Stimulated activated naive B cell treated with anti-CD40 and anti-IgM and Interleukin-4, amounts not matched to agents 10 μg/mL and 1 μg/mL and 100 μg/mL, for 72 hours (primary cell): ENCODE measurements around the gene GORASP2.

Experiments used
- ATAC-seq, 2 donors: fragments of 150-1000 bp; cut with Tn5 transposase; replicated peaks; 2 replicates each; pipeline ENCODE4 v1.10.0; 2021; ENCODE audit warnings: moderate library complexity in 1 of 2
- DNase-seq: peaks from one replicate; pipeline ENCODE4 v3.0.0; 2021
- H3K27ac Mint-ChIP-seq: one replicate; pipeline ENCODE4 v1.8.0; 2022; ENCODE audit warnings: mild to moderate bottlenecking, mixed read lengths
- H3K27me3 Mint-ChIP-seq, 2 donors: one replicate each; pipeline ENCODE4 v1.8.0; 2022; ENCODE audit warnings: mixed read lengths in 2 of 2
- H3K36me3 Mint-ChIP-seq, 2 donors: one replicate each; pipeline ENCODE4 v1.8.0; 2022; ENCODE audit warnings: mixed read lengths in 2 of 2, mild to moderate bottlenecking in 1 of 2
- H3K4me1 Mint-ChIP-seq, 2 donors: one replicate each; pipeline ENCODE4 v1.8.0; 2022; ENCODE audit warnings: mixed read lengths in 2 of 2, mild to moderate bottlenecking in 1 of 2
- H3K4me3 Mint-ChIP-seq, 2 donors: one replicate each; pipeline ENCODE4 v1.8.0; 2022; ENCODE audit warnings: mild to moderate bottlenecking in 2 of 2, mixed read lengths in 2 of 2, moderate library complexity in 1 of 2
- H3K9me3 Mint-ChIP-seq, 2 donors: one replicate each; pipeline ENCODE4 v1.8.0; 2022; ENCODE audit warnings: mixed read lengths in 2 of 2, mild to moderate bottlenecking in 1 of 2

The GORASP2 gene

DNA sequence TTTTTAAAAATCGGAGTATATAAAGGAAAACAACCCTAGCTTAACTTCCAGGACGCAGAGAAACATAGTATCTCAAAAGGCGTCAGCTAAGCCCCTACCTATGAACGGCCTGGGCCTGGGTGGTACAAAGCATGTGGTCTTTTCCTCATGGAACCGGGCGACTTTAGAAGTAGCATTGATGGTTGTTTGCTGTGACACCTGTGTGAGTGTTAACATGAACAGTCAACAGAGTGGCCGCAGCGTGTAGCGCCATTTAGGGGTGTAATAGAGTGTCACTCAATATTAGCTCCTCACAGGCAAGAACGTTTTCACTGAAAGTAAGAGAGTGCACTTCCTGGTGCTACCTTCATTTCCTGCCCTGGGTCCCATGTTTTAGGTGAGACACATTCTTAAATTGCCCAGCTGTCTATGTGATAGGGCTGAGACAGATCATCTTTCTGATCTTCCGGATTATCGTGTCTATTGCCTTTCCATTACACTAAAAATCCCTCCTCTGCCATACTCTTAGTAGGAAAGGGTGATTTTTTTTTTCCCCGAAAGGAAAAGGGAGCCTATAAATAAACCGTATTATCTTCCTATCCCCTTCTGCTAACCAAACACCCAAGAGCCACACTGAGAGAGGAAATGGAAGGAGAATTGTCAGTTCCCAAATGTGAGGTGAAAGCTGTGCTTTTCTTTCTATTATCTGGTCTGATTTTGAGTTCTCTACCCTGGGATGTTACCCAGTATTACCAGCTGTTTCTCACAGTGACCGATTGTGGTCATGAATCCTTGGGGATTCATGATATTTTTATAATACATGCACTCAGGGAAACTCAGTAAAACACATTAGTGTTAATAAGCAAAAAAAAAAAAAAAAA is 1.3 kb downstream of the GORASP2 start:
- Mint-ChIP-seq H3K27me3 (no peaks in the 10 kb centered on the region), H3K27ac (peak overlapping the region; percentile 98), H3K4me3 (peak overlapping the region; percentile 92 to 93), H3K9me3 (peaks cover 0 to 2% of the 10 kb centered on the region in 2 donors), H3K4me1 (peaks cover 17 to 36% of the 10 kb centered on the region in 2 donors), H3K36me3 (peaks cover 4 to 9% of the 10 kb centered on the region in 2 donors)
- DNase-seq: peak; percentile 44
- ATAC-seq: peak; percentile 46 to 51

DNA sequence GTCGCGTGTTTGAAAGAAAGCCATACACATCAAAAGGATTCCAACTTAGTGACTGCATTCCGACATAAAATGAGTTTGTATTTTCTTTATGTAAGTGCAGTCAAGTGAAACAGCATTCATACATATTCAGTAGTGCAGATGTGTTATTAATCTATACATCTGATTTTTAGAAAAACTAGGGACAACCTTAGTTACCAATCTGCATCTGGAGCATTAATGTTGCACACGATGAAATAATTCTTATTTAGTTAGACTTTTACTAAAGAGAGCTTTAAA is 1.9 kb downstream of the GORASP2 start:
- Mint-ChIP-seq H3K27me3 (no peaks in the 10 kb centered on the region), H3K36me3 (peaks cover 8 to 15% of the 10 kb centered on the region in 2 donors), H3K4me1 (peaks cover 17 to 36% of the 10 kb centered on the region in 2 donors), H3K9me3 (peaks cover 0 to 2% of the 10 kb centered on the region in 2 donors), H3K27ac (no peak overlapping the region), H3K4me3 (no peak overlapping the region)
- no peak for DNase-seq
- no peak for ATAC-seq

DNA sequence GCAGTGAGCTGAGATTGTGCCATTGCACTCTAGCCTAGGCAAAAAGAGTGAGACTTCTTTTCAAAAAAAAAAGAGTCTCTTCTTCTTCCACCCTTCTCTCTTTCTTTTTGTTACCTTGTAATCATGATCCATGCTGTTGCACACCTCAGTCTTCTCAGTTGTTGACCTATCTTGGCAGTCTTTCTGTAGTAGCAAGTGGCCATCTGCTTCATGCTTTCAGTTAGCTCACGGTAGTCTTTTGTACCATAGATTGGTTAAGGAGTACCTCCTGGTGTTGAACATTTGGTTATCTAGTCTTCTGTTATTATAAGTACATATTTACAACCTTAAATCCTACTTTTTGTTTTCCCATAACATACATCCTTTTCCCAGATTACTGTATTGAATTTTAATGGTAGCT is 3.1 kb downstream of the GORASP2 start:
- Mint-ChIP-seq H3K4me3 (no peak overlapping the region), H3K27ac (no peak overlapping the region), H3K36me3 (peaks cover 11 to 18% of the 10 kb centered on the region in 2 donors), H3K4me1 (peaks cover 17 to 29% of the 10 kb centered on the region in 2 donors), H3K9me3 (no peaks in the 10 kb centered on the region), H3K27me3 (no peaks in the 10 kb centered on the region)
- ATAC-seq (no peak), DNase-seq (no peak)

DNA sequence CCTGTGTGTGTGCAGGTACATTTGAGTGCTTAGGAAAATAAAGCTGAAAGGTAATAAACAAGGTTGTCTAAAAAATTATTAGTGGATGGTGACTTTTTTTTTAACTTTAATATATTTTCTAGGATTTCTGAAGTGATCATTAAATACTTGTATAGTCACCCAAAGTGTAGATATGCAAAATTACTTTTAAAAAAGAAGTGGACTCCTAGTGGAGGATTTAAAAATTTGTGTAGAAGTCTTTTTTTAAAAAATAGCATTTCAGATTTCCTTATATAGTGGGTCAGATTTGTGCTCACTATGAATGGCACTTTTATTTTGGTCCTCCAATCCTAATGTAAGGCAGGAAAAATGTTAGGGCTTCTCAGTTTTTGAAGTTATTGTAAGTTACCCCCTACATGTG is 3.9 kb downstream of the GORASP2 start:
- H3K4me1 Mint-ChIP-seq: peaks cover 18 to 28% of the 10 kb centered on the region in 2 donors
- no peaks in the 10 kb centered on the region for H3K27me3 Mint-ChIP-seq
- peaks cover 11 to 18% of the 10 kb centered on the region in 2 donors for H3K36me3 Mint-ChIP-seq
- no peaks in the 10 kb centered on the region for H3K9me3 Mint-ChIP-seq
- no peak overlapping the region for H3K27ac Mint-ChIP-seq
- DNase-seq (no peak), ATAC-seq (no peak)
- H3K4me3 Mint-ChIP-seq: no peak overlapping the region

DNA sequence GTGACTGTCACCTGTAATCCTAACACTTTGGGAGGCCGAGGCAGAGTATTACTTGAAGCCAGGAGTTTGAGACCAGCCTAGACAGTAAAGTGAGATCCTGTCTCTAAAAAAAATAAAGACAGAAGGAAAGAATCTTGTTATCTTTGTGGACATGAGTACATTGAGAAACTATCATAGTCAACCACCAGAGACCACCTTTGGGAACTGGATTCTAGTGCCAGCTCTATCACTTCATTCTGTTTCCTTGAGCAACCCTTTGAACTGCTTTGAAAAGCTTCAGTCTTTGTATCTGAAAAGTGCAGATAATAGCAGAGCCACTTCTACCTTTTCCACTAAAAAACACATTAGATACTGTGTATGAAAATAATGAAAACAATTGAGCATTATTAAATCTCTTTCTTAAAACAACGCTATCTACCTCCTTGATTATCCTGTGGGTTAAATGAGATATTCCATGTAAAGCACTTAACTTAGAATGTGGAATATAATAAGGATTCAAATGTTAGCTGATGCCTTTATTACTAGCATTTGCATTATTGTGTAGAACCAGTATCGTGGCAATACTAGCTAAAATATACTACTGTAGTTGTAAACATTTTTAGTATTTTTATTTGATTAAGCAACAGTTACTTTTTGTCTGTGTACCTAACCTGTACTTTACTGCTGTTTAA is 8.8 kb downstream of the GORASP2 start:
- no peak for ATAC-seq
- Mint-ChIP-seq H3K9me3 (no peaks in the 10 kb centered on the region), H3K4me3 (no peak overlapping the region), H3K27me3 (no peaks in the 10 kb centered on the region), H3K36me3 (peaks cover 18 to 19% of the 10 kb centered on the region in 2 donors), H3K4me1 (peaks cover 19 to 45% of the 10 kb centered on the region in 2 donors), H3K27ac (no peak overlapping the region)
- DNase-seq: no peak

GRCh38 chr2:170940066-170940465 is 11.0 kb downstream of the GORASP2 start:
- ATAC-seq (no peak), DNase-seq (no peak)
- Mint-ChIP-seq H3K4me1 (peaks cover 17 to 50% of the 10 kb centered on the region in 2 donors), H3K36me3 (peaks cover 14 to 17% of the 10 kb centered on the region in 2 donors), H3K27ac (no peak overlapping the region), H3K27me3 (no peaks in the 10 kb centered on the region), H3K9me3 (no peaks in the 10 kb centered on the region), H3K4me3 (no peak overlapping the region)

DNA sequence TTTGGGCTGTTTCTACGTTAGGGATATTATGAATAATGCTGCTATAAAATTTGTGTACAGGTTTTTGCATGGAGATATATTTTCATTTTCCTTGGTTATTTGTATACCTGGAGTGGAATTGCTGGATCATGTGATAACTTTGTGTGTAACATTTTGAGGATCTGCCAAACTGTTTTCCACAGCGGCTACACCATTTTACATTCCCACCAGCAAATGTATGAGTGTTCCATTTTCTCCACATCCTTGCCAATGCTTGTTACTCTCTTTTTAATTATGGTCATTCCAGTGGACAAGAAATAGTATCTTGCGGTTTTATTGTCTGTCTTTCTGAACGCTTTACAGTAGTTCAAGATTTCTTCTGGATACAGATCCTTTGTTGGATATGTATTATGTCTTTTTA is 13.6 kb downstream of the GORASP2 start:
- DNase-seq (no peak), ATAC-seq (no peak)
- H3K36me3 Mint-ChIP-seq: peaks cover 9 to 12% of the 10 kb centered on the region in 2 donors
- H3K27me3 Mint-ChIP-seq: no peaks in the 10 kb centered on the region
- no peak overlapping the region for H3K4me3 Mint-ChIP-seq
- H3K9me3 Mint-ChIP-seq: no peaks in the 10 kb centered on the region
- H3K4me1 Mint-ChIP-seq: peaks cover 18 to 50% of the 10 kb centered on the region in 2 donors
- H3K27ac Mint-ChIP-seq: no peak overlapping the region

DNA sequence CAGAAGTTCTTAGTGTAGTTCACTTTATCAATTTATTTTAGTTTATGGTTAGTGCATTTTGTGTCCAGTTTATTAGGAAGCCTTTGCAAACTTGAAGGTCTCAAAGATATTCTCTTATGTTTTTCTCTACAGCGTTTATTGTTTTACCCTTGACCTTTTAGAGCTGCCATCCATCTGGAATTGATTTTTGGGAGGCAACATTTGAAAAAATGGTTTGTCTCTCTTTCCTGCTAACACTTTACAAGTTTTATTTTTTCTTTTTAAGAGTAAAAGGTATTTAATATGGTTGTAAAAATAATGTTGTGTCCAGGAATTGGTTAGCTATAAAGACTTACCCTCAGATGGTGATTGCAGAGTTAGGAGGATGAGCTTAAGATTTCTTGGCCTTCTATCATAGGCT is 14.0 kb downstream of the GORASP2 start:
- ATAC-seq (no peak), DNase-seq (no peak)
- no peaks in the 10 kb centered on the region for H3K27me3 Mint-ChIP-seq
- H3K4me3 Mint-ChIP-seq: no peak overlapping the region
- H3K9me3 Mint-ChIP-seq: no peaks in the 10 kb centered on the region
- H3K27ac Mint-ChIP-seq: no peak overlapping the region
- peaks cover 12% of the 10 kb centered on the region in 2 donors for H3K36me3 Mint-ChIP-seq
- peaks cover 18 to 50% of the 10 kb centered on the region in 2 donors for H3K4me1 Mint-ChIP-seq

GRCh38 chr2:170943596-170943995 is 14.5 kb downstream of the GORASP2 start:
- H3K9me3 Mint-ChIP-seq: no peaks in the 10 kb centered on the region
- peaks cover 12 to 14% of the 10 kb centered on the region in 2 donors for H3K36me3 Mint-ChIP-seq
- H3K27me3 Mint-ChIP-seq: no peaks in the 10 kb centered on the region
- no peak overlapping the region for H3K27ac Mint-ChIP-seq
- ATAC-seq: no peak
- H3K4me1 Mint-ChIP-seq: peaks cover 18 to 48% of the 10 kb centered on the region in 2 donors
- no peak overlapping the region for H3K4me3 Mint-ChIP-seq
- no peak for DNase-seq

DNA sequence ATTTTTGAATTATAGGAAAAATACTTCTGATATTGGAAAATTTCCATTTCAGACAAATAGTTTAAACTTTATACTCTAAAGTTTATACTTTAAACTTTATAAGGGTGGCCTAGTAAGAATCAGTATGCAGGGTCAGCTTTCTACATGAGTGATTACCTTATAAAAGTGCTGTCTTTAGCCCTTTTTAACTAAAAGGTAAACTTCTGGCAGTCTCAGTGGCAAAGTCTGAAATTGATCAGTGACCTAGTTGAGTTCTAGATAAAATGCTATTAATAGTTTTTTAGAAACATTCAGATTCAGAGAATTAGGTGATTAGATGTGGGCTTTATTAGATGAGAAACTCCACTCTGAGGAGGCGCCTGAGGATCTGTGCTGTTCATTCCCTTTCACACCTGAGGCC is 15.5 kb downstream of the GORASP2 start:
- Mint-ChIP-seq H3K36me3 (peaks cover 14 to 17% of the 10 kb centered on the region in 2 donors), H3K9me3 (no peaks in the 10 kb centered on the region), H3K4me3 (no peak overlapping the region), H3K27me3 (no peaks in the 10 kb centered on the region), H3K27ac (no peak overlapping the region), H3K4me1 (peaks cover 20 to 39% of the 10 kb centered on the region in 2 donors)
- DNase-seq (no peak), ATAC-seq (no peak)

GRCh38 chr2:170949415-170949814 is 20.4 kb downstream of the GORASP2 start:
- Mint-ChIP-seq H3K27me3 (no peaks in the 10 kb centered on the region), H3K4me1 (peaks cover 10 to 12% of the 10 kb centered on the region in 2 donors), H3K27ac (peak overlapping the region; percentile 34), H3K36me3 (peaks cover 33 to 48% of the 10 kb centered on the region in 2 donors), H3K9me3 (no peaks in the 10 kb centered on the region), H3K4me3 (no peak overlapping the region)
- no peak for DNase-seq
- ATAC-seq: no peak

- Mint-ChIP-seq H3K27me3 (no peaks in the 10 kb centered on the region), H3K4me3 (no peak overlapping the region), H3K27ac (peak overlapping the region; percentile 68), H3K36me3 (peaks cover 41 to 56% of the 10 kb centered on the region in 2 donors), H3K9me3 (no peaks in the 10 kb centered on the region), H3K4me1 (peaks cover 10 to 12% of the 10 kb centered on the region in 2 donors)
- ATAC-seq: peak; percentile 27 to 52
- DNase-seq: no peak
Observed at GRCh38 chr2:170950221-170950761, 21.2 kb downstream of the GORASP2 start.

GRCh38 chr2:170953941-170954340 is 24.9 kb downstream of the GORASP2 start:
- Mint-ChIP-seq H3K4me3 (no peak overlapping the region), H3K27me3 (no peaks in the 10 kb centered on the region), H3K4me1 (peaks cover 8 to 12% of the 10 kb centered on the region in 2 donors), H3K36me3 (peaks cover 54 to 62% of the 10 kb centered on the region in 2 donors), H3K9me3 (no peaks in the 10 kb centered on the region), H3K27ac (no peak overlapping the region)
- DNase-seq (no peak), ATAC-seq (no peak)

GRCh38 chr2:170963386-170963785 is 34.3 kb downstream of the GORASP2 start:
- H3K36me3 Mint-ChIP-seq: peaks cover 21 to 63% of the 10 kb centered on the region in 2 donors
- no peaks in the 10 kb centered on the region for H3K27me3 Mint-ChIP-seq
- DNase-seq (no peak), ATAC-seq (no peak)
- H3K4me3 Mint-ChIP-seq: no peak overlapping the region
- peaks cover 0 to 2% of the 10 kb centered on the region in 2 donors for H3K4me1 Mint-ChIP-seq
- H3K27ac Mint-ChIP-seq: no peak overlapping the region
- H3K9me3 Mint-ChIP-seq: no peaks in the 10 kb centered on the region
